ENCODE measurements around the gene SPINK9. TPM values are rescaled to one million over a fixed set of nuclear protein-coding genes. Genes with fewer than 3 reads are reported as not detected.

The SPINK9 gene
- total RNA-seq, 2 donors from 2014 or later, result not detected

Other genes starting within 250 kb of the SPINK9 start
- gene SPINK14, start 167.0 kb upstream of the SPINK9 start, total RNA-seq, result not detected
- not detected for gene SPINK6, start 132.5 kb upstream of the SPINK9 start, total RNA-seq
- not detected for gene MARCOL, start 97.0 kb upstream of the SPINK9 start, total RNA-seq
- not detected for gene SPINK13, start 66.8 kb upstream of the SPINK9 start, total RNA-seq
- gene SPINK7, start 23.1 kb upstream of the SPINK9 start, total RNA-seq, result not detected
- gene FBXO38, start 48.4 kb downstream of the SPINK9 start, total RNA-seq, result 10 to 100 TPM; 44.0 to 46.8 TPM

Data from left colon (tissue), 2 donors.